Epithelial cell of proximal tubule (primary cell): ENCODE measurements around the gene LDB2. TPM values are rescaled to one million over a fixed set of nuclear protein-coding genes. Genes with fewer than 3 reads are reported as not detected.

Source experiments
- DNase-seq: peaks from one replicate; pipeline ENCODE4 v3.0.0-alpha.2; 2011; ENCODE audit warnings: low read depth
- H3K4me3 ChIP-seq: 2 replicates; pipeline ENCODE4 v1.5.1; 2011; ENCODE audit warnings: low read depth, mild to moderate bottlenecking, low read length
- CTCF ChIP-seq: conservative IDR thresholded peaks from 2 replicates; pipeline ENCODE4 v1.5.1; 2012; ENCODE audit warnings: low read depth, mild to moderate bottlenecking, low read length
- total RNA-seq: library from RNA; depleted of rRNA; stranded (reverse); fragments of >200 nt; gene quantifications from 2 replicates; pipeline ENCODE4 v1.2.3, GENCODE V29; 2015

LDB2 gene
- total RNA-seq, 1 donor from 2014 or later, result 0.75 TPM

GRCh38 chr4:16775411-16776154, 122.9 kb downstream of the LDB2 start:
- TF ChIP-seq CTCF, result no peak
- no peak for DNase-seq
- no peak overlapping the region for H3K4me3 ChIP-seq

GRCh38 chr4:16772366-16772850, 126.0 kb downstream of the LDB2 start:
- H3K4me3 ChIP-seq, result no peak overlapping the region
- DNase-seq, result no peak
- no peak for TF ChIP-seq CTCF

GRCh38 chr4:16770710-16771285, 127.6 kb downstream of the LDB2 start:
- no peak for DNase-seq
- no peak overlapping the region for H3K4me3 ChIP-seq
- no peak for TF ChIP-seq CTCF

GRCh38 chr4:16767861-16768260, 130.6 kb downstream of the LDB2 start:
- no peak for DNase-seq
- H3K4me3 ChIP-seq, result no peak overlapping the region
- TF ChIP-seq CTCF, result no peak

DNA sequence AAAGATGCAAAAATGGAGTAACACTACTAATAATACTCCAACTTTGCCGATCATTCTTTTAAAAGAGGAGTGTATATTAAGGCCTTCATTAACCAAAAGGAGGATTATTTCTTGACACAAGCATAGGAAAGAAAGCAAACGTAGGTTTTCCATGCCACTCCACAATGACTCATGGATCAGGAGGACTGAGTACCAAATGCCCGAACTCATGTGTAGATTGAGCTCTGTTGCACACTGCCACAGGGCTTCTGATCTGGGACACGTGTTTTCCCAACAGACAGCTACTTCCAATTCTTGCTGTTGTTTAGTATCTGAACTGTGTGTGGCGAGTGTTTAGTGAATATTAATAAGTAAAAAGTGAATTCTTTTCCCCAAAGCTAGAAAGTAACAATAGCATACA, 131.2 kb downstream of the LDB2 start:
- no peak for TF ChIP-seq CTCF
- H3K4me3 ChIP-seq, result no peak overlapping the region

GRCh38 chr4:16765546-16765945, 132.9 kb downstream of the LDB2 start:
- no peak overlapping the region for H3K4me3 ChIP-seq
- DNase-seq, result no peak
- TF ChIP-seq CTCF, result no peak

More for the DNA sequence above, 131.2 kb downstream of the LDB2 start:
- no peak for DNase-seq
